HG03066 (cell line): Measurements from ENCODE around the gene GRB10.
A peak's percentile ranks its signal among the peaks of the same experiment; 100 is the strongest.

Source experiments
- ATAC-seq: cut with Tn5 transposase; IDR thresholded peaks from one replicate; pipeline ENCODE4 v1.9.1; 2021; ENCODE audit warnings: low read depth; ENCODE audit not compliant: unreplicated experiment

Gene GRB10

GRCh38 chr7:50644114-50644513 lies 138.6 kb downstream of the GRB10 start:
- no peak for ATAC-seq

GRCh38 chr7:50641442-50642405 lies 141.0 kb downstream of the GRB10 start:
- ATAC-seq: no peak

DNA sequence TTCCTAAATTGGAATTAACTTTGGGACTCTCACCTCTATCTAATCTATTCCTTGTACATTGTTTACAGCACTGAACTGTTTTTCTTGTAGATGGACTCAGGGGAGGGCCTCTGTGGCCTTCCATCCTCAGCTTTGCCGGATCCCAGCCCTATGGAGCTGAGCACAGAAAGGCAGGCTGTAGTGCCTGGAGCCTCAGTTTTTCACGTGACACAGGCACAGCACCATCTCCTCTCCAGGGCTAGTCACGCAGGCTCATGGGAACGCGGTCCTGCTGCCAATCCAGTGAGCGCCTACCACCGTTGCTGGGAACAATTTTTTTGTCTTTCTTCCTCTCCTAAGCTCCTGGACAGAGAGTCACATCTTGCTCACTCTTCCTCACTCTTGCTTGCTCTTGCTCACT lies 141.9 kb downstream of the GRB10 start:
- no peak for ATAC-seq

DNA sequence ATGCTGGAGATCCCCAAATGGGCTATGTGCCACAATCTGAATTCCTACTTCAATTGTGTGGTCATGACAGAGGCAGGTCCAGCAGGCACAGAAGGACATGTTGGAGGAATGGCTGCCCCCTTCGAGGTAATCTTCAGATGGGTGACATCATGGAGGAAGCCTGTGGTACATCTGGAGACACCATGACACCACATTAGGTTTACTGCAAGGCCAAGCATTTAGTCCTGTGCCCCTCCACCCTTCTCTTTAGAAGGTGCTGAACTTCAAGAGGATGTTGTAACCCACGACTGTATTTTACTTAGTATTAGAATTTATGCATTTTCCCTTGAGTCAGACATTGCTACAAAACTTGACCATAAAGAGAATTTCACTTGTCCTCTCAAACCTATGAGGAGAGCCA lies 142.4 kb downstream of the GRB10 start:
- ATAC-seq: no peak

DNA sequence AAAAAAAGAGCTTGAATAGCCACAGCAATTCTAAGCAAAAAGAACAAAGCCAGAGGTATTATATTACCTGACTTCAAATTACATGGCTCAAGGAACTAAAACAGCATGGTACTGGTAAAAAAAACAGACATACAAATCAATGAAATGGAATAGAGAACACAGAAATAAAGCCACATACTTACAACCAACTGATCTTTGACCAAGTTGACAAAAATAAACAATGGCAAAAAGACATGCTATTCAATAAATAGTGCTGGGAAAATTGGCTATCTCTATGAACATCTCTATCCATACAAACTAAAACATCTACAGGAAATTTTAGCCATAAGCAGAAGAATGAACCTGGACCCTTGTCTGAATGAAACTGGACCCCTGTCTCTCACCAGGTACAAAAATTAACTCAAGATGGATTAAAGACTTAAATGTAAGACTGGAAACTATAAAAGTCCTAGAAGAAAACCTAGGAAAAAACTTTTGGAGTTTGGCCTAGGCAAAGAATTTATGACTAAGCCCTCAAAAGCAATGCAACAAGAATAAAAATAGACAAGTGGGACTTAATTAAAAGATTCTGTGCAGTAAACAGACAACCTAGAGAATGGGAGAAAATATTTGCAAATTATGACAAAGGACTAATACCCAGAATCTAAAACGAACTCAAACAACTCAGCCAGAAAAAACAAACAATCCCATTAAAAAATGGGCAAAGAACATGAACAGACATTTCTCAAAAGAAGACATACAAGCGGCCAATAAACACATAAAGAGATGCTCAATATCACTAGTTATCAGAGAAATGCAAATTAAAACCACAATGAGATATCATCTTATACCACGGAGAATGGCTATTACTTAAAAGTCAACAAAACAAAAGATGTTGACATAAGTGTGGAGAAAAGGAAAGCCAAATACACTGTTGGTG lies 144.7 kb downstream of the GRB10 start:
- ATAC-seq: no peak

DNA sequence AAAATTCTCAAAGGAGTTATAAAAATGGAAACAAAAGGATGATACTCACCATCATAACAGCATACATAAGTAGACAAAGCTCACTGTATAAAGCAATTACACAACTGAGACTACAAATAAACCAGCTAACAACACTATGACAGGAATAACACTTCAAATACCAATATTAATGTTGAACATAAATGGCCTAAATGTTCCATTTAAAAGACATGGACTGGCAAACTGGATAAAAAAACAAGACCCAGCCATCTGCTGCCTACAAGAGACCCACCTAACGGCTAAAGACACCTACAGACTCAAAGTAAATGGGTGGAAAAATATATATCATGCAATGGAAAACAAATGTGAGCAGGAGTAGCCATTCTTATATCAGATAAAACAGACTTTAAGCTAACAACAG lies 148.3 kb downstream of the GRB10 start:
- ATAC-seq: no peak

- no peak for ATAC-seq
Observed at GRCh38 chr7:50633414-50633710, 149.3 kb downstream of the GRB10 start.

DNA sequence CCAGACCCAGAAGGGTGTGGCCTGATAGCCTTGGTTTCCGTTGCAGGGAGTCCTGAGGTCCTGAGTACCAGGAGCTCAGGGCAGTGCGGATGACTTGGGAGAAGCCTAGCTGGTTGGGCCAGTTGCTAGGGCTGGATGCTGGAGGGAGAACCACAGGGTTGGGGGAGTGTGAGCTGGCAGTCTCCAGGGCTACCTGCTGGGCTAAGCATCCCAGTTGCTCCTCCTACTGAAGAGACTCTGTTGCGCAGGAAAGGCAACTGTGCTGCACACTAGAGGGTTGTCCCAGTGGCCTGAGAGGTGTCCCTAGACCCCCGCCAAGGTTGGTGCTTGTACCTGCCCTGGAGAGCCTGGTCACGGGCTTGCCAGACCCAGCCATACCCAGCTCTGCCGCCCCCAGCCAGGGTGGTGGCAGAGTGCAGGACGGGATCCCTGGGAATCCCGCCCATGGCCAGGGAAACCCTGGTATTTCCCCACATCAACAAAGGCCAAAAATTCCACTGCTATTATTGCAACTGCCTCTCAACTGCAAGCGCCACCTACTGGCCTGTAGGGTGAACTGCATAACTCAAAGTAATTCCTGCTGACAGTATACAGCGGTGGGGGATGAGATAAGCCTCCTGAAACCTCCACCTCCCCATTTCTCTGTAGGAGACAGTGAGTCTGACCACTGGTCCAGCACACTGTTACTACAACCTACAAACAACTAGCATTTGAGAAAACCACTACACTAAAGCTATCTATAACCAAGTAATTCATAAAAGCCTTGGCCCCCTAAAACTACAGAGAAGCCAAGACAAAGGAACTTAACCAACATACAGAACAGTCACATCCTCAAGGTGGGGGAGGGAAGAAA lies 149.9 kb downstream of the GRB10 start:
- ATAC-seq: peak; percentile 85

DNA sequence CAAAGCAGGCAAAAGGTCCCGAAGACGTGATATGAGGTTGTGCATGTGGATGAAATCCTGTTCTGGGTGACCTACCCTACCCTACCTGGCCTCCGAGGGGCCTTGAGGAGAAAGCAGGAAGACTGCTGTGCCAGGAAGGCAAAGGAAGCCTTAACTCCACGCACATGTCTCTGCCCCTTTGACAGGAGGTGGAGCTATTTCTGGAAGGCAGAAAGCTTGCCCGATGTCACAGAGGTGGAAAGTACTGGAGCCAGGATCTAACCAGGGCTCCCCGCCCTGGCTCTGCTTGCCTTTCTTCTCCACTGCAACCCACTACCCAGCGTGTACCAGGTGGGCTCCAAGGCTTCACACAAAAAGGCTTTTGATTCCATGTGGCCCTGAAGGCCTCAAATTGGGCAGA lies 151.1 kb downstream of the GRB10 start:
- ATAC-seq: no peak

DNA sequence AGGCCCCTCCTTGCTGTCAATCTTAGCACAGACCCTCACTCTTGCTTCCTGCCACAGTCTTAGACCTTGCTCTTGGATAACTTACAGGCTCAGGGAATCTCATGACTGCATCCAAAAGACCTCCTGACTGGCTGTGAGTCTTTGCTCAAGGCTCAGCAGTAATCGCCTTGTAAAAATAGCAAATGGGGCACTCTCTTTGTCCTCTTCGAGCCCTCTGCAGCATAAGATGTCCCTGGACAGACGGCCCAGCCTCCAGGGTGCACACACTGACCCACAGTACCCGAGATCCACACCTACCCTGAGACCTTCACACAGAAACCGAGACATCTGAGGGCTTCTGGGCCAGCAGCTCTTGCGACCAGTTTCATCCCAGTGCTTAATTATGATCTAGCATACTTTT lies 151.6 kb downstream of the GRB10 start:
- no peak for ATAC-seq

DNA sequence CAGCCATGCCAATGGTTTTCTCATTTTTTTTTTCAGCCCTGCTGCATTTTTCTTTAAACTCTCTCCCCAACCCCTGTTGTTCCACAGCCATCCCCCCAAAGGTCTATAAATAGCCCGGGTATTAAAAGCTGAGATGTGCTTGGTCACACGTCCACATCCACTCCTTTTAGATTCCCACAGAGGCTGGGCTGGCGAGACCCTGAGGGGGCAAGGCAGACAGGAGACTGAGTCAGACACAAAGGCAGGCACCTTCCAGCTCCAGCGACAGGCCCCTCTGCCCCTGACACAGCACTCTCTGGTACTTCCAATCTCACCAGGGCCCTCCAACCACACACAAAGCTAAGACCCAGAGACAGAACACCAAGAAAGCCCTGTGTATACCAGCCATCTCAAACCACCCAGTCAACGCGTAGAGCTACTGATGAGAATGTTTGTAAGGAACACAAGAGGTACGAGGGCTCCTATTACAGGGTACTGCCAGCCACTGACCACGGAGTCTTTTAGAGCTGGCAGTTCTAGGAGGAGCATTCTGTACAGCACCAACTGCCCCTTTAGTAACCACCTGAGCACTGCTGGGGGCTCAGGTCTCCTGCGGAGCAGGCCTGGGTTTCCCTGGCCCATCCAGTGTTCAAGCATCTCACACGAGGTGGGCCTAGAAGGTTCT lies 153.3 kb downstream of the GRB10 start:
- ATAC-seq: no peak

GRCh38 chr7:50628434-50629084 lies 154.1 kb downstream of the GRB10 start:
- no peak for ATAC-seq

GRCh38 chr7:50627824-50628361 lies 154.8 kb downstream of the GRB10 start:
- ATAC-seq: no peak

DNA sequence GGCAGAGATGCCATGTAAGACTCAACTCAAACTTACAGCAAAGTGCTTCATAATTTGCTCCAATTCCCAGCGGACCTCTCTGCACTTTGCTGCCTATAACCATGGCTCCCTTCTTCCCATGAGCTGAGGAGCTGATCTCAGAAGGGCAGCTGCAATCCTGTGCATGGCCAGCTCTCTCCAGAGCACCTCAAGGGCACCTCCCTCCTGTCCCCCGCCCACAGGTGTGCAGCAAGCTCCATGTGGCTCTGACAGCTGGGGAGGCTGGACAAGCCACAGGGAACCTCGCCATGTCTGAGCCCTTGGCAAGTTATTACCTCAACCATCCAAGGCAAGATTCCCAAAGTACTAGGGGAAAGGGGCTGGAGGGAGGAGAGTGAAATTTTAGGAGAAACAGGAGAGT lies 156.4 kb downstream of the GRB10 start:
- ATAC-seq: no peak

GRCh38 chr7:50625360-50625759 lies 157.3 kb downstream of the GRB10 start:
- no peak for ATAC-seq

GRCh38 chr7:50622821-50623220 lies 159.9 kb downstream of the GRB10 start:
- no peak for ATAC-seq

DNA sequence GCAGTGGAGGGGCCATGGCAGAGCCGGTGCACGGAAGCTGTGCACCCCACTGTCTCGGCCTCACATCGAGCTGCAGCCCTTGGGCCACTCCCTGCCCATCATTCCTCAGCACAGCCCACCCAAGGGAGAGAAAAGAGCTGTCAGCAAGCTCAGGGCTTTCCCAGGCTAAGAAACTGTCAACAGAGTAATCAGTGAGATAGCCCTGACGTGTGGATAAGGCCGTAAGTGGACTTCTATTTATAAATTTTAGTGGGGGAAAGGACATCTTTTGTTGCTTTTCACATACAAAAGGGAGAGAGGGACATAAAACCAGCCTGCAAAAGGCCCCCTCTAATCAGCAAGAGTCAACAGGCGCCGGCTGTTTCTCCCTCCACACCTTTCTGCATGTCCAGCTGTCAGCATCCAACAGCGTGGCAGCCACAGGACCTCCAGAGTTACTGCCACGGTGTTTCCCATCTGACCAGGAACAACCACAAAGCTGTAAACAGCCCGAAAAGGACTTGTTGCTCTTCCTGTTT lies 160.7 kb downstream of the GRB10 start:
- no peak for ATAC-seq

GRCh38 chr7:50621206-50621605 lies 161.5 kb downstream of the GRB10 start:
- no peak for ATAC-seq

GRCh38 chr7:50620433-50620832 lies 162.3 kb downstream of the GRB10 start:
- no peak for ATAC-seq
